Chondrocyte (in vitro differentiated cells): ENCODE results near the gene SEC14L2. TPM values are rescaled to one million over a fixed set of nuclear protein-coding genes. Genes with fewer than 3 reads are reported as not detected.

Source experiments
- DNase-seq: peaks from one replicate; pipeline ENCODE4 v3.0.0; 2021; ENCODE audit warnings: mixed read lengths, low spot score
- H3K27ac Mint-ChIP-seq: one replicate; pipeline ENCODE4 v1.8.0; 2021; ENCODE audit warnings: mild to moderate bottlenecking, moderate library complexity, mixed read lengths; ENCODE audit not compliant: unreplicated experiment
- H3K27me3 Mint-ChIP-seq: 2 replicates; pipeline ENCODE4 v1.8.0; 2021; ENCODE audit warnings: low read depth, mixed read lengths
- H3K36me3 Mint-ChIP-seq: 2 replicates; pipeline ENCODE4 v1.8.0; 2021; ENCODE audit warnings: low read depth, mixed read lengths
- H3K4me1 Mint-ChIP-seq: 2 replicates; pipeline ENCODE4 v1.8.0; 2021; ENCODE audit warnings: low read depth, mild to moderate bottlenecking, mixed read lengths
- H3K4me3 Mint-ChIP-seq: one replicate; pipeline ENCODE4 v1.8.0; 2021; ENCODE audit warnings: mild to moderate bottlenecking, moderate library complexity, mixed read lengths; ENCODE audit not compliant: unreplicated experiment
- H3K9me3 Mint-ChIP-seq: 2 replicates; pipeline ENCODE4 v1.8.0; 2021; ENCODE audit warnings: low read depth, mixed read lengths
- total RNA-seq: library from RNA; stranded (reverse); gene quantifications from 3 replicates; pipeline ENCODE4 v1.2.1, GENCODE V29; 2021
- TF ChIP-seq, protein P1 (sequence below): fragments of 200-600 bp; sonication (generic); IDR thresholded peaks from 2 replicates; pipeline ENCODE4 v1.5.0; 2021; ENCODE audit warnings: antibody characterized with exemption, mild to moderate bottlenecking, moderate library complexity

Gene SEC14L2
- total RNA-seq, 1 donor from 2014 or later: 15.5 TPM

DNA sequence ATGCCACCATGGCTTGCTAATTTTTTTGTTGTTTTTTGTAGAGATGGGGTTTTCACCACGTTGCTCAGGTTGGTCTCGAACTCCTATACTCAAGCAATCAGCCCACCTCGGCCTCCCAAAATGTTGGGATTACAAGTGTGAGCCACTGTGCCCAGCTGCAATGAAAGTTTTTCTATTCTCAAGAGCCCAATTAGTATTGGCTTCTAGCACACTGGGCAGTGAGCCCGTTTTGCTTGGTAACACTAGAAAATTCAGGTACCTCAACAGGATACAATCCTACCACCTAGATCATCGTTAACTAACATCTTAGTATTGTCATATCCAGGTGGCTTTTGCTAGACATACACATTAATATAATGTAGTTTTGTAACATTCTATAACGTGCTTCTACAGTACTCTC is 56.0 kb downstream of the SEC14L2 start:
- TF ChIP-seq, protein P1, sequence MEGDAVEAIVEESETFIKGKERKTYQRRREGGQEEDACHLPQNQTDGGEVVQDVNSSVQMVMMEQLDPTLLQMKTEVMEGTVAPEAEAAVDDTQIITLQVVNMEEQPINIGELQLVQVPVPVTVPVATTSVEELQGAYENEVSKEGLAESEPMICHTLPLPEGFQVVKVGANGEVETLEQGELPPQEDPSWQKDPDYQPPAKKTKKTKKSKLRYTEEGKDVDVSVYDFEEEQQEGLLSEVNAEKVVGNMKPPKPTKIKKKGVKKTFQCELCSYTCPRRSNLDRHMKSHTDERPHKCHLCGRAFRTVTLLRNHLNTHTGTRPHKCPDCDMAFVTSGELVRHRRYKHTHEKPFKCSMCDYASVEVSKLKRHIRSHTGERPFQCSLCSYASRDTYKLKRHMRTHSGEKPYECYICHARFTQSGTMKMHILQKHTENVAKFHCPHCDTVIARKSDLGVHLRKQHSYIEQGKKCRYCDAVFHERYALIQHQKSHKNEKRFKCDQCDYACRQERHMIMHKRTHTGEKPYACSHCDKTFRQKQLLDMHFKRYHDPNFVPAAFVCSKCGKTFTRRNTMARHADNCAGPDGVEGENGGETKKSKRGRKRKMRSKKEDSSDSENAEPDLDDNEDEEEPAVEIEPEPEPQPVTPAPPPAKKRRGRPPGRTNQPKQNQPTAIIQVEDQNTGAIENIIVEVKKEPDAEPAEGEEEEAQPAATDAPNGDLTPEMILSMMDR: no peak
- H3K9me3 Mint-ChIP-seq: no peaks in the 10 kb centered on the region
- H3K4me3 Mint-ChIP-seq: no peak overlapping the region
- no peak overlapping the region for H3K27ac Mint-ChIP-seq
- no peaks in the 10 kb centered on the region for H3K4me1 Mint-ChIP-seq
- H3K27me3 Mint-ChIP-seq: peaks cover 12% of the 10 kb centered on the region
- H3K36me3 Mint-ChIP-seq: no peaks in the 10 kb centered on the region
- no peak for DNase-seq

DNA sequence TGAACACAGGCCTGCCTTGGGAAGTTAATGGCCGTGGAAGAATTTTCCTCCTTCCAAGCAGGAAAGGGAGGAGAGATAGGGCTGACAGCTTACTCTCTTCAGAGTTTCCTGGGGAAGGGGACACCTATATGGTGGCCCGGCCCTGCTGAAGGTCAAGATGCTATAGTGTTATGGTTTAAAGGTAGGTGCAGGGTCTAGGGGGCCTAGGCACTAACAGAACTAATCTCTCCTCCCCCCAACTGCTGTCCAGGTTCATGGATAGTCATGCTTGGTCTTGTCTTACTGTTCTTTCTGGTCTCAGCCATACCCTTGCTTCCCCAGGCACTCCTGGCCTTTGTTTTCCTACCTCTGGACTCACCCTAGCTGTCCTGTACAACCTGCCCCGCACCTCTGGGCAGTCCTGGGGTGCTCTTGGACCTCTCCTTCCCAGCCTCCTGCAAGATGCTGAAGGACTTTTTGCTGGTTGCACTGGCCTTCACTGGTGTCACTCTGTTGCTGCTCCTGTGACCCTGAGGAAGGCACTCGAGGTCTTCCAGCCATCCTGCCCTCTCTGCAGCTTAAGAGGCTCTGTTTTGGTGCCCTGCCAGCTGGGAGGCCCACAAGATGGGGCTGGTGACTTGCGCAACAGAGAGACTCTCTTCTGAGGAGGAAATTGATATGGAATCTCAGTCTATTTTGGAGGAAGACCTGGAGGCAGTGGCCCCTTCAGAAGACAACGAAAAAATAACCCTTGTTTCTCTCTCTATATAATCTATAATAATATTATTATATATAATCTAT is 57.1 kb downstream of the SEC14L2 start:
- Mint-ChIP-seq H3K36me3 (no peaks in the 10 kb centered on the region), H3K27me3 (peaks cover 12% of the 10 kb centered on the region), H3K4me3 (no peak overlapping the region), H3K9me3 (no peaks in the 10 kb centered on the region), H3K4me1 (no peaks in the 10 kb centered on the region), H3K27ac (no peak overlapping the region)
- TF ChIP-seq, protein P1: peak; percentile 14
- no peak for DNase-seq

DNA sequence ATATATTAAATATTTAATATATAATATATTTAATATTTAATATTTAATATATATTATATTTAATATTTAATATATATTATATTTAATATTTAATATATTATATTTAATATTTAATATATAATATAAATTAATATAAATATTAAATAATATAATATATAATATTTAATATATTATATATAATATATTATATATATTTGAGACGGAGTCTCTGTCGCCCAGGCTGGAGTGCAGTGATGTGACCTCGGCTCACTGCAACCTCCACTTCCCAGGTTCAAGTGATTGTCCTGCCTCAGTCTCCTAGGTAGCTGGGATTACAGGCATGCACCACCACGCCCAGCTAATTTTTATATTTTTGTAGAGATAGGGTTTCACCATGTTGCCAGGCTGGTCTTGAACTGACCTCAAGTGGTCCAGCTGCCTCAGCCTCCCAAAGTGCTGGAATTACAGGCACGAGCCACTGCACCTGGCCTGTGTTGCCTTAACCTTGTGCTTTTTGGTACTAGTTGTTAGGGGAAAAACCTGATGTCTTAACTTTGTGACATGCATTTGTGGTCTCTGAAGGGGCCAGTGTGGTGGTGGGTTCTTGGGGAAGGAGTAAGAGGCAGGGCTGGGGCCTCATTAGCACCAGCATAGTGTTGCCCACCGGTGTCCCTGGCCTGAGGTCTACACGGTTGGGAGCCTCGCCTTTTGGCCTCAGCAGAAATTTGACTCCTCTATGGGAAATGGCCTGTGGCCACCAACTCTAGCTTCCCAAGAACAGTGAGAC is 58.4 kb downstream of the SEC14L2 start:
- peaks cover 12% of the 10 kb centered on the region for H3K27me3 Mint-ChIP-seq
- H3K27ac Mint-ChIP-seq: no peak overlapping the region
- no peaks in the 10 kb centered on the region for H3K4me1 Mint-ChIP-seq
- H3K4me3 Mint-ChIP-seq: no peak overlapping the region
- TF ChIP-seq, protein P1: no peak
- H3K36me3 Mint-ChIP-seq: no peaks in the 10 kb centered on the region
- DNase-seq: no peak
- H3K9me3 Mint-ChIP-seq: no peaks in the 10 kb centered on the region

DNA sequence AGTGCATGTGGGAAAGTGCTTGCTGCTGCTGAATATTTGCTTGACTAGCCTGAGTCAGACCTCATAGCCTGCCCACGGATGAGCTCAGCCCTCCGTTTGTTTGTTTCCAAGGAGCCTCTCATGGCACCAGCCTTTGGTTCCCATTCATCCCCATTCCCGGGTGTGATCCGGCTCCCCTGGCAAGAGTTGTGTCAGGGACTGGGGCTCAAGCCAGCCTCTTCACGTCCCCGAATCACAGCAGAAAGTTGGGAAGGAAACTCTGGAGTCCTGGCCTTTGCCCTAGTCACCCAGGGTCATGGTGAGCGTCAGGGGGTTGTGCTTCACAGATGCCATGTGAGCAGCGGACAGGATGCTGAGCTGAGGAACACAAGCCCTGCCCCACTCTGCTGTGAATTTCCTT is 61.2 kb downstream of the SEC14L2 start:
- DNase-seq: no peak
- Mint-ChIP-seq H3K27ac (no peak overlapping the region), H3K4me1 (no peaks in the 10 kb centered on the region), H3K27me3 (peaks cover 9% of the 10 kb centered on the region), H3K4me3 (no peak overlapping the region), H3K9me3 (no peaks in the 10 kb centered on the region), H3K36me3 (no peaks in the 10 kb centered on the region)
- TF ChIP-seq, protein P1: no peak

DNA sequence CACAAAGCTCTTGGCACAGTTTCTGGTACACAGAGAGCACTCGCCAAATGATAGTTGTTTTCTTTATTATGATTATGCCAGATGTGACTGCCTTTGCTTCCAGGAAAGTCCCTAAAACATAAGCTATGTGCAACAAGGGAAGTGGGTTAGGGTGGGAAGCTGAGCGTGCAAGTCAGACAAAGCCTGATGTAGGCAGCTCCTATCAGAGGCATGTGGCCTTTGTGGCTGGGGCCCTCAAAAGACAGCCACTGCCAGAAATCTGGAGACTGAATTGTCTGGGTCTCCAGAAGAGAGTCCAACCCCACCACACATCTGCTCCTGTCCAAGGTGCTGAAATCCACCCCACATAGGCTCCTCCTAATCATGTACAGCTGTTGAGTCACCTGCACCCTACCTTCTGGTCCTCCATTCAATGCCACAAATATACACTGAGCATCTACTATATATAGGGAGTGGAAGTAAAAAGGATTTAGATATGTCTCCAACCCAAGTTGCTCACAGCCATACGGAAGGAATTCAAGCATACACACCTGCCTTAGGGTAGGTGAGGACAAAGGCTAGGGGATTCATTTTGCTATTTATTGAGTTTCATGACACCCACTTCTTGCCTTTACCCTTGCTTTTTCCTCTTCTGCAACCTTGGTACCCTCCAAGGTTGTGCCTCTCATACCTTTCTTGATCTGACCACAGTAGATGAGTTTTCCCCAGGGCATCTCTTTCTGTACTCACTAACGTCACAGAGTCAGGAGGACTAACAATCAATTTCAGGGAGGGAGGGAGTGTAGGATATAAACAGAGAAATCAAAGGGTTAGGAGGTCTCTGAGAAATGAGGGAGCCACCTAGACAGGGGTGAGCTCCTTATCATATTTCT is 62.6 kb downstream of the SEC14L2 start:
- H3K4me3 Mint-ChIP-seq: no peak overlapping the region
- H3K36me3 Mint-ChIP-seq: no peaks in the 10 kb centered on the region
- peaks cover 10% of the 10 kb centered on the region for H3K27me3 Mint-ChIP-seq
- no peak overlapping the region for H3K27ac Mint-ChIP-seq
- TF ChIP-seq, protein P1: no peak
- DNase-seq: no peak
- H3K4me1 Mint-ChIP-seq: no peaks in the 10 kb centered on the region
- no peaks in the 10 kb centered on the region for H3K9me3 Mint-ChIP-seq
